IMR-90 (cell line): ENCODE data around the gene GSTT2. TPM values are rescaled to one million over a fixed set of nuclear protein-coding genes. Genes with fewer than 3 reads are reported as not detected.
"Not testable (repeated sequence)": the region's sequence is repeated elsewhere in the genome, so short reads cannot be mapped to it uniquely, and the experiment has no call there.

ENCODE experiments used
- ATAC-seq: fragments of 200-7000 bp; cut with Tn5 transposase; 2 replicates; pipeline ENCODE4 v1.9.1; 2020; ENCODE audit warnings: low read depth, mild to moderate bottlenecking, moderate library complexity
- BruUV-seq: library from RNA; stranded (reverse); fragments of 400-500 nt; replicated peaks from 2 replicates; lab custom pipeline; 2021; lab: Mats Ljungman, UMichigan
- CTCF ChIA-PET: fragments of 300-600 bp; formaldehyde crosslinking; extraction: SDS; loops from one replicate; lab custom pipeline; 2021; ENCODE audit warnings: antibody characterized with exemption; lab: Yijun Ruan, JAX
- POLR2A ChIA-PET: fragments of 300-600 bp; sonication (Branson Sonifier 250); formaldehyde crosslinking; loops from one replicate; lab custom pipeline; 2022; ENCODE audit warnings: antibody characterized with exemption; ENCODE audit not compliant: unreplicated experiment; lab: Charles Lee
- DNase-seq: peaks from one replicate; pipeline ENCODE4 v3.0.0; 2013
- H2AFZ ChIP-seq: replicated peaks from 2 replicates; pipeline ENCODE3; 2013; ENCODE audit warnings: low read length, mild to moderate bottlenecking; ENCODE audit not compliant: poor library complexity
- H2AK5ac ChIP-seq: 2 replicates; pipeline ENCODE4 v1.6.1; 2013; ENCODE audit warnings: low read depth, low read length, inconsistent platforms
- H2AK9ac ChIP-seq: replicated peaks from 2 replicates; pipeline ENCODE3; 2013; ENCODE audit warnings: mild to moderate bottlenecking, low read depth, low read length, moderate library complexity; ENCODE audit not compliant: poor library complexity
- H2BK120ac ChIP-seq: 2 replicates; pipeline ENCODE4 v1.6.1; 2013; ENCODE audit warnings: low read depth, low read length, inconsistent platforms
- H2BK15ac ChIP-seq: 3 replicates; pipeline ENCODE4 v1.6.1; 2013; ENCODE audit warnings: low read depth, low read length, inconsistent platforms
- H2BK20ac ChIP-seq: 2 replicates; pipeline ENCODE4 v1.6.1; 2013; ENCODE audit warnings: low read depth, mild to moderate bottlenecking, inconsistent platforms, low read length, moderate library complexity
- H2BK5ac ChIP-seq: 2 replicates; pipeline ENCODE4 v1.6.1; 2013; ENCODE audit warnings: mild to moderate bottlenecking, low read depth, low read length, inconsistent platforms; ENCODE audit not compliant: poor library complexity, severe bottlenecking
- H3K14ac ChIP-seq: replicated peaks from 2 replicates; pipeline ENCODE4 v1.6.1; 2013; ENCODE audit warnings: low read depth, low read length, inconsistent platforms
- H3K18ac ChIP-seq: 2 replicates; pipeline ENCODE4 v1.6.1; 2013; ENCODE audit warnings: low read depth, low read length, control low read depth
- H3K23ac ChIP-seq: 2 replicates; pipeline ENCODE4 v1.6.1; 2013; ENCODE audit warnings: low read depth, low read length, inconsistent platforms
- H3K27ac ChIP-seq: 2 replicates; pipeline ENCODE4 v1.5.1; 2013; ENCODE audit warnings: mild to moderate bottlenecking, control low read depth, low read length; ENCODE audit not compliant: insufficient read depth
- H3K27me3 ChIP-seq: 2 replicates; pipeline ENCODE4 v1.6.1; 2013; ENCODE audit warnings: low read length; ENCODE audit not compliant: control insufficient read depth, insufficient read depth
- H3K36me3 ChIP-seq: 2 replicates; pipeline ENCODE4 v1.6.1; 2013; ENCODE audit warnings: low read length, mixed read lengths; ENCODE audit not compliant: control insufficient read depth, insufficient read depth
- H3K4ac ChIP-seq: 2 replicates; pipeline ENCODE4 v1.6.1; 2013; ENCODE audit warnings: low read depth, low read length, inconsistent platforms
- H3K4me1 ChIP-seq: 2 replicates; pipeline ENCODE4 v1.6.1; 2013; ENCODE audit warnings: low read length, mixed read lengths; ENCODE audit not compliant: control insufficient read depth, insufficient read depth
- H3K4me2 ChIP-seq: 2 replicates; pipeline ENCODE4 v1.6.1; 2013; ENCODE audit warnings: low read depth, mild to moderate bottlenecking, control low read depth, low read length, moderate library complexity
- H3K4me3 ChIP-seq: 2 replicates; pipeline ENCODE4 v1.5.1; 2013; ENCODE audit warnings: low read depth, mild to moderate bottlenecking, control low read depth, low read length, moderate library complexity; ENCODE audit not compliant: insufficient read depth
- H3K56ac ChIP-seq: 2 replicates; pipeline ENCODE4 v1.6.1; 2013; ENCODE audit warnings: low read length, inconsistent platforms; ENCODE audit not compliant: insufficient read depth; ENCODE audit errors: extremely low read depth
- H3K79me1 ChIP-seq, 2 experiments: 2 replicates each; pipeline ENCODE4 v1.6.1; 2013; ENCODE audit warnings: low read length in 2 of 2, inconsistent platforms in 1 of 2, low read depth in 1 of 2
- H3K9ac ChIP-seq: 2 replicates; pipeline ENCODE4 v1.6.1; 2013; ENCODE audit warnings: low read depth, low read length, control low read depth
- H3K9me1 ChIP-seq: 2 replicates; pipeline ENCODE4 v1.6.1; 2013; ENCODE audit warnings: low read length, inconsistent platforms; ENCODE audit not compliant: insufficient read depth
- H3K9me3 ChIP-seq: 2 replicates; pipeline ENCODE4 v1.6.1; 2013; ENCODE audit warnings: low read length; ENCODE audit not compliant: control insufficient read depth, insufficient read depth
- H4K20me1 ChIP-seq: 2 replicates; pipeline ENCODE4 v1.6.1; 2013; ENCODE audit warnings: low read length, inconsistent platforms; ENCODE audit not compliant: insufficient read depth
- H4K5ac ChIP-seq: 2 replicates; pipeline ENCODE4 v1.6.1; 2013; ENCODE audit warnings: mild to moderate bottlenecking, low read depth, low read length, control low read depth
- H4K8ac ChIP-seq, 2 experiments: 2 replicates each; pipeline ENCODE4 v1.6.1; 2013; ENCODE audit warnings: low read depth in 2 of 2, low read length in 2 of 2, control low read depth in 1 of 2, inconsistent platforms in 1 of 2
- H4K91ac ChIP-seq: 2 replicates; pipeline ENCODE4 v1.6.1; 2013; ENCODE audit warnings: low read depth, low read length, inconsistent platforms; ENCODE audit not compliant: insufficient read depth
- WGBS, 2 experiments: methylation state at CpG; one replicate each; pipeline versions ENCODE4 v1.1.5 to v1.1.7; 2013; ENCODE audit warnings: missing lambda C conversion rate in 2 of 2; ENCODE audit not compliant: insufficient read length in 1 of 2; ENCODE audit errors: extremely low coverage in 2 of 2; 5-methylcytosine and 5-hydroxymethylcytosine counted together
- dilution Hi-C: fragments of 300-500 bp; cut with HindIII; formaldehyde crosslinking; loops from one replicate; pipeline ENCODE4 v1.14.3; 2018; ENCODE audit warnings: low sequenced_read_pairs; ENCODE audit not compliant: unreplicated experiment
- in situ Hi-C: fragments of 300-500 bp; cut with MboI; formaldehyde crosslinking; loops from 3 replicates; pipeline ENCODE4 v1.14.3; 2019; ENCODE audit warnings: low sequenced_read_pairs, inconsistent platforms, mixed read lengths
- intact Hi-C: fragments of 100-400 bp; cut with micrococcal nuclease; formaldehyde crosslinking; loops from 2 replicates; pipeline ENCODE4 v1.10.0; 2022
- polyA plus RNA-seq, 3 experiments: library from polyadenylated mRNA; depleted of rRNA; stranded (reverse); fragments of >200 nt; gene quantifications; 2 replicates each; pipeline ENCODE4 v1.2.3, GENCODE V29; 2012; ENCODE audit warnings: low replicate concordance in 1 of 3
- total RNA-seq: library from RNA; depleted of rRNA; stranded (reverse); fragments of >200 nt; gene quantifications from 2 replicates; pipeline ENCODE4 v1.2.3, GENCODE V29; 2012

Gene GSTT2
- total and polyA plus RNA-seq, 2 of the 4 experiments (the other 2 are of a cell fraction): 1.4 to 6.9 TPM

DNA sequence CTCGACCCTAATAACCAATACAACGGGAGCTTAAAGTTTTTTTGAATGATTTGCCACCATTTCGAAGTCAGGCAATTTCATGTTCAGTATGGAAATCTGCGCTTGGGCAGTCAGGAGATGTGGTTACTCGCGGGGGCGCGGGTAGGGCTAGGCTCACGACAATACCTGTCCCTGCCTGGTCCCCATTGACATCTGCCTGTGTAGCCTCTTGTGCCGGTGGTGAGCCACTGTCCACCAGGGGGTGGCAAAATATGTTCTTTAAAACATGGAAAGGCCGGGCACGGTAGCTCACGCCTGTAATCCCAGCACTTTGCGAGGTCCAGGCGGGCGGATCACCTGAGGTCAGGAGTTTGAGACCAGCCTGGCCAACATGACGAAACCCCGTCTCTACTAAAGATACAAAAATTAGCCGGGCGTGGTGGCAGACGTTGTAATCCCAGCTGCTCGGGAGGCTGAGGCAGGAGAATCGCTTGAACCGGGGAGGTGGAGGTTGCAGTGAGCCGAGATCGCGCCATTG is 5.0 kb upstream of the GSTT2 start:
- H2AK9ac ChIP-seq, intact Hi-C loops, H3K56ac ChIP-seq, H2BK5ac ChIP-seq, H2BK120ac ChIP-seq, H3K14ac ChIP-seq, H3K27ac ChIP-seq, H3K4me3 ChIP-seq, in situ Hi-C loops, H3K4me2 ChIP-seq, H2AK5ac ChIP-seq, H3K9ac ChIP-seq, CTCF ChIA-PET, H3K18ac ChIP-seq, H2AFZ ChIP-seq, H2BK20ac ChIP-seq, H4K5ac ChIP-seq, H3K4me1 ChIP-seq, H3K9me3 ChIP-seq, BruUV-seq, POLR2A ChIA-PET, H3K9me1 ChIP-seq, H3K4ac ChIP-seq, H2BK15ac ChIP-seq, H3K27me3 ChIP-seq, H4K8ac ChIP-seq, H3K23ac ChIP-seq, H4K91ac ChIP-seq, dilution Hi-C loops, DNase-seq, H4K20me1 ChIP-seq: not testable (repeated sequence)
- Histone ChIP-seq H3K36me3 (peaks cover 14% of the 10 kb centered on the region), H3K79me1 (peaks cover 8 to 13% of the 10 kb centered on the region in 2 experiments)
- peak; percentile 1; the same call in 1 of the 2 replicates for ATAC-seq
- WGBS, 2 experiments: no CpG with 5 or more reads among the region's 27 CpGs

DNA sequence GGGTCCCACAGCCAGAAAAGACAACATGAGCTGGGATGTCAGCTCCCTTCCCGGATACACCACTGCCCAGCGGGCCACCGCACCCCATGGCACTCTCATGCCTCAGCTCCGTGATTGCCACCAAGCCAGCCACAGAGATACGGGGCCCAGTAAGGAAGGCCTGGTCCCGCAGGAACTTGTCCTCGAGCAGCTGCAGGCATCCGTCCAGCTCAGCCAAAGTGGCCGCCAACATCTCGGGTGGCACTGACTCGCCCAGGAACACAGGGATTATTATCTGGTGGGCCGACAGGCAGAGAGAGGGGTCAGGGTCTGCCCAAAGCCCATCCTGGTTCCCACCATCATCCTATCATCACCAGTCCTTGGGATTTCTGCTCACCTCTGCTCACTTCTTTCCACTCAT is 2.6 kb upstream of the GSTT2 start:
- H3K23ac ChIP-seq, H2BK5ac ChIP-seq, H3K4me1 ChIP-seq, H3K4me3 ChIP-seq, in situ Hi-C loops, H4K20me1 ChIP-seq, H3K18ac ChIP-seq, H3K27ac ChIP-seq, H3K4ac ChIP-seq, CTCF ChIA-PET, H3K9me1 ChIP-seq, DNase-seq, H2AK5ac ChIP-seq, H2BK120ac ChIP-seq, H2BK20ac ChIP-seq, H3K79me1 ChIP-seq, H3K27me3 ChIP-seq, H4K91ac ChIP-seq, H3K4me2 ChIP-seq, H4K8ac ChIP-seq, H4K5ac ChIP-seq, H2AFZ ChIP-seq, H3K36me3 ChIP-seq, H3K9me3 ChIP-seq, H2BK15ac ChIP-seq, H3K56ac ChIP-seq, H3K14ac ChIP-seq, dilution Hi-C loops, intact Hi-C loops, POLR2A ChIA-PET, H2AK9ac ChIP-seq, BruUV-seq, H3K9ac ChIP-seq, ATAC-seq: not testable (repeated sequence)
- WGBS, 2 experiments: no CpG with 5 or more reads among the region's 12 CpGs
